Ureter (tissue), 1 donor: ENCODE measurements around the gene C4B. TPM values are rescaled to one million over a fixed set of nuclear protein-coding genes. Genes with fewer than 3 reads are reported as not detected.

ENCODE experiments used
- DNase-seq: peaks from one replicate; pipeline ENCODE4 v3.0.0-alpha.2; 2020; ENCODE audit warnings: low spot score
- total RNA-seq: library from RNA; stranded (reverse); gene quantifications from one replicate; pipeline ENCODE4 v1.2.4, GENCODE V29; 2023
- donor health status: DM: yes; HTN: yes; CAD: no.

Gene C4B
- total RNA-seq, 1 donor from 2014 or later: 152 TPM

GRCh38 chr6:32081168-32081990, 66.8 kb downstream of the C4B start:
- DNase-seq: peak; percentile 62

- DNase-seq: no peak
These were observed 67.9 kb downstream of the C4B start for GRCh38 chr6:32082478-32082877.

- peak; percentile 82 for DNase-seq
These were observed 68.3 kb downstream of the C4B start for GRCh38 chr6:32082935-32083334.

GRCh38 chr6:32083812-32084768, 69.5 kb downstream of the C4B start:
- DNase-seq: no peak

GRCh38 chr6:32084780-32085179, 70.2 kb downstream of the C4B start:
- no peak for DNase-seq

Other genes with a start within 250 kb of the C4B start
- gene VWA7, start 237.5 kb upstream of the C4B start, total RNA-seq: 5.5 TPM
- gene VARS1, start 219.0 kb upstream of the C4B start, total RNA-seq: 105 TPM
- 35.6 TPM for gene LSM2, start 207.8 kb upstream of the C4B start, total RNA-seq
- gene HSPA1L, start 199.5 kb upstream of the C4B start, total RNA-seq: 1.7 TPM
- gene HSPA1A, start 199.3 kb upstream of the C4B start, total RNA-seq: 191 TPM
- gene HSPA1B, start 187.1 kb upstream of the C4B start, total RNA-seq: 163 TPM
- 29.2 TPM for gene NEU1, start 152.0 kb upstream of the C4B start, total RNA-seq
- 79.8 TPM for gene SLC44A4, start 135.8 kb upstream of the C4B start, total RNA-seq
- gene EHMT2, start 117.1 kb upstream of the C4B start, total RNA-seq: 53.4 TPM
- 6.4 TPM for gene ZBTB12, start 112.7 kb upstream of the C4B start, total RNA-seq
- gene C2, start 87.1 kb upstream of the C4B start, total RNA-seq: 17.1 TPM
- gene CFB, start 68.7 kb upstream of the C4B start, total RNA-seq: 41.4 TPM
- 59.6 TPM for gene NELFE, start 55.8 kb upstream of the C4B start, total RNA-seq
- 73.7 TPM for gene SKIC2, start 55.6 kb upstream of the C4B start, total RNA-seq
- 29.3 TPM for gene DXO, start 42.7 kb upstream of the C4B start, total RNA-seq
- gene C4A, start 32.7 kb upstream of the C4B start, total RNA-seq: 71.1 TPM
- gene CYP21A2, start 23.6 kb downstream of the C4B start, total RNA-seq: 3.8 TPM
- gene TNXB, start 94.5 kb downstream of the C4B start, total RNA-seq: 121 TPM
- gene ATF6B, start 113.5 kb downstream of the C4B start, total RNA-seq: 121 TPM
- gene FKBPL, start 115.5 kb downstream of the C4B start, total RNA-seq: 2.9 TPM
- 2.8 TPM for gene PRRT1, start 137.1 kb downstream of the C4B start, total RNA-seq
- 19.0 TPM for gene PPT2, start 139.3 kb downstream of the C4B start, total RNA-seq
- gene EGFL8, start 149.8 kb downstream of the C4B start, total RNA-seq: 26.3 TPM
- 65.0 TPM for gene AGPAT1, start 161.3 kb downstream of the C4B start, total RNA-seq
- 44.4 TPM for gene RNF5, start 163.6 kb downstream of the C4B start, total RNA-seq
- gene AGER, start 169.5 kb downstream of the C4B start, total RNA-seq: 16.9 TPM
- 103 TPM for gene PBX2, start 175.4 kb downstream of the C4B start, total RNA-seq
- 33.9 TPM for gene GPSM3, start 177.8 kb downstream of the C4B start, total RNA-seq
- gene NOTCH4, start 209.3 kb downstream of the C4B start, total RNA-seq: 19.4 TPM